ENCODE measurements around the gene TP53TG5. TPM values are rescaled to one million over a fixed set of nuclear protein-coding genes. Genes with fewer than 3 reads are reported as not detected.

Gene TP53TG5
- polyA plus RNA-seq, 3 donors, result 1.0 to 1.6 (median 1.2) TPM

- peak in 5 of 11 donors; percentile 9 to 27 (median 17) for DNase-seq (ENCODE audit: extremely low read depth in 1 of 11, low read depth in 9 of 11, low spot score in 4 of 11)
Observed at GRCh38 chr20:45407067-45407745, 29.1 kb upstream of the TP53TG5 start.

GRCh38 chr20:45406260-45407066 lies 28.3 kb upstream of the TP53TG5 start:
- peak in 4 of 11 donors; percentile 13 to 25 (median 20) for DNase-seq (ENCODE audit: extremely low read depth in 1 of 11, low read depth in 9 of 11, low spot score in 4 of 11)

GRCh38 chr20:45405571-45406259 lies 27.6 kb upstream of the TP53TG5 start:
- DNase-seq (ENCODE audit: extremely low read depth in 1 of 11, low read depth in 9 of 11, low spot score in 4 of 11), result peak in 4 of 11 donors; percentile 4 to 15 (median 8)

GRCh38 chr20:45404438-45404837 lies 26.3 kb upstream of the TP53TG5 start:
- DNase-seq (ENCODE audit: extremely low read depth in 1 of 11, low read depth in 9 of 11, low spot score in 4 of 11), result no peak

GRCh38 chr20:45402946-45403345 lies 24.8 kb upstream of the TP53TG5 start:
- DNase-seq (ENCODE audit: extremely low read depth in 1 of 11, low read depth in 9 of 11, low spot score in 4 of 11), result no peak

- no peak for DNase-seq (ENCODE audit: extremely low read depth in 1 of 11, low read depth in 9 of 11, low spot score in 4 of 11)
Observed at GRCh38 chr20:45400346-45401031, 22.4 kb upstream of the TP53TG5 start.

GRCh38 chr20:45399018-45399417 lies 20.9 kb upstream of the TP53TG5 start:
- DNase-seq (ENCODE audit: extremely low read depth in 1 of 11, low read depth in 9 of 11, low spot score in 4 of 11), result no peak

GRCh38 chr20:45395114-45395415 lies 16.9 kb upstream of the TP53TG5 start:
- DNase-seq (ENCODE audit: extremely low read depth in 1 of 11, low read depth in 9 of 11, low spot score in 4 of 11), result no peak

GRCh38 chr20:45394221-45395113 lies 16.3 kb upstream of the TP53TG5 start:
- DNase-seq (ENCODE audit: extremely low read depth in 1 of 11, low read depth in 9 of 11, low spot score in 4 of 11), result no peak

- DNase-seq (ENCODE audit: extremely low read depth in 1 of 11, low read depth in 9 of 11, low spot score in 4 of 11), result no peak
Observed at GRCh38 chr20:45392733-45393132, 14.6 kb upstream of the TP53TG5 start.

GRCh38 chr20:45391559-45391958 lies 13.4 kb upstream of the TP53TG5 start:
- no peak for DNase-seq (ENCODE audit: extremely low read depth in 1 of 11, low read depth in 9 of 11, low spot score in 4 of 11)

GRCh38 chr20:45390931-45391330 lies 12.8 kb upstream of the TP53TG5 start:
- DNase-seq (ENCODE audit: extremely low read depth in 1 of 11, low read depth in 9 of 11, low spot score in 4 of 11), result no peak

- no peak for DNase-seq (ENCODE audit: extremely low read depth in 1 of 11, low read depth in 9 of 11, low spot score in 4 of 11)
Observed at GRCh38 chr20:45387274-45387673, 9.1 kb upstream of the TP53TG5 start.

GRCh38 chr20:45377269-45377668 lies 856 bp downstream of the TP53TG5 start:
- DNase-seq (ENCODE audit: extremely low read depth in 1 of 11, low read depth in 9 of 11, low spot score in 4 of 11), result peak in 2 of 11 donors; percentile 51

- DNase-seq (ENCODE audit: extremely low read depth in 1 of 11, low read depth in 9 of 11, low spot score in 4 of 11), result no peak
Observed at GRCh38 chr20:45374966-45375365, 3.2 kb downstream of the TP53TG5 start.

GRCh38 chr20:45374101-45374467 lies 4.0 kb downstream of the TP53TG5 start:
- no peak for DNase-seq (ENCODE audit: extremely low read depth in 1 of 11, low read depth in 9 of 11, low spot score in 4 of 11)

GRCh38 chr20:45373353-45374100 lies 4.6 kb downstream of the TP53TG5 start:
- DNase-seq (ENCODE audit: extremely low read depth in 1 of 11, low read depth in 9 of 11, low spot score in 4 of 11), result peak; percentile 44 to 84 (median 72)
